ENCODE results near the gene KCNIP1. TPM values are rescaled to one million over a fixed set of nuclear protein-coding genes. Genes with fewer than 3 reads are reported as not detected.
A peak's percentile ranks its signal among the peaks of the same experiment; 100 is the strongest.

Gene KCNIP1
- total and polyA plus RNA-seq, 2 of the 13 experiments (the other 11 are each of a cell fraction or from before 2014, with no cell fraction given), result not detected

DNA sequence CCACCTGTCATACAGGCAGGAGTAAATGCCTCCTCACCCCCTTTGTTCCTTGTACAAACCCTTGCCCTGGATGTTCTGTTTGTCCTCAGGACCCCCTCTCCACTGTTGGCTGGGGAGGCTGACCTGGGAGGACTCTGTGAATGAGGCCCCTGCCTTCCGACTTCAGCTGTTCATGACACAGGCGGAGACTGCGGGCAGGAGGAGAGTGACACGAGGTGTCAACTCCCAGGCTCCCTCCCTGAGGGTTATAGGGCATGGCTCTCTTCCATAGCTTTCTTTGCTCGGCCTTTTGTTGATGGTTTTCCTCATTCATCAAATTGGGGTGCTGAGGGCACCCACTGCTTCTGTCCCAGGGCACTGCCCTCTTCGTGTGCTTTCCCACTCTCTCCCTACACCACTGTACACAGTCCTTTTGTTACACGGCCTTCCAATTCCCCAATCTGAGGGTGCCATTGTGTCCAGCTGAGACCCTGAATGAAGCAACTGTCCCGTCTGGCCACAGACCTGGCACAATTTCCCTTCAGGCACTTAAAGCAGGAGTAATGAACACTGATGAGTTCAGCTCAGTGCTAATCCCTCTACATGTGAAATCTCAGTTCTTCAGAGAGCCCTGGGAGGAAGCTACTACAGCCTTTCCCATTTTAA lies 33.8 kb downstream of the KCNIP1 start (continued):
- no peak for TF ChIP-seq ASH2L (IDR thresholded peaks at IDR 0.05; ENCODE audit: insufficient read length, low read depth, low read length)
- no peak for TF ChIP-seq ZMYM4 (CRISPR knock-in tag; IDR thresholded peaks at IDR 0.05)

DNA sequence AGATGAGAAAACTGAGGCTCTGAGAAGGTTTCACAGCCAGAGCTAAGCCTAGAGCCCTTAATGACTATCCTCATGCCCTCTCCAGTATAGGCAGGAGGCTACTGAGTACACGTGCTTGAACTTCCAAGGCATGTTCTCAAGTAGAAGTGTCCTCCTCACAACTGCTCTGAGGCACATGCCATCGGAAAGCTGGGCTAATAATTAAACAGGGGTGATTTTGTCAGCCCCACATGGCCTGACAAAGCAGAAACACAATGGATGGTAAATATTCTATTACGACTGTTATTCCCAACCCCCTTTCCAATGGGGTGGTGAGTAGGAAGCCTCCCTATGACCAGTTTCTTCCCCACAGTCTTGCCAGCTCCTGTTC lies 34.3 kb downstream of the KCNIP1 start:
- ChIA-PET POLR2A (no interaction called here), CTCF (ENCODE audit: low intra/inter-chr PET ratio, low total read pairs) (no interaction called here)
- Histone ChIP-seq H3K9me3 (ENCODE audit: low read length) (no peaks in the 10 kb centered on the region), H3K36me3 (replicated peaks in 1 of 2; ENCODE audit: control insufficient read depth in 1 of 2, insufficient read depth in 2 of 2, low read length in 2 of 2) (no peaks in the 10 kb centered on the region), H4K20me1 (ENCODE audit: insufficient read depth, low read length) (no peaks in the 10 kb centered on the region), H3K79me2 (ENCODE audit: insufficient read depth, low read length) (no peaks in the 10 kb centered on the region), H3K4me1 (ENCODE audit: insufficient read depth, low read length) (no peaks in the 10 kb centered on the region), H3K4me3 (replicated peaks in 1 of 3; ENCODE audit: insufficient read depth in 1 of 3, low read depth in 2 of 3, low read length in 3 of 3) (no peak overlapping the region), H3K27ac (ENCODE audit: extremely low read length, insufficient read depth, low read length) (no peak overlapping the region), H3K27me3 (ENCODE audit: control insufficient read depth in 1 of 2, insufficient read depth in 2 of 2, low read length in 2 of 2) (peaks cover 0 to 4% of the 10 kb centered on the region in 2 experiments; a peak in 1 of 5 replicates), H3K9ac (ENCODE audit: insufficient read depth, low read depth, low read length) (no peak overlapping the region), H2AFZ (ENCODE audit: low read length) (no peak overlapping the region), H3K4me2 (ENCODE audit: low read depth, low read length) (no peak overlapping the region)
- TF ChIP-seq TERF1 (CRISPR knock-in tag; IDR thresholded peaks at IDR 0.05), result no peak
- TF ChIP-seq, protein P1, sequence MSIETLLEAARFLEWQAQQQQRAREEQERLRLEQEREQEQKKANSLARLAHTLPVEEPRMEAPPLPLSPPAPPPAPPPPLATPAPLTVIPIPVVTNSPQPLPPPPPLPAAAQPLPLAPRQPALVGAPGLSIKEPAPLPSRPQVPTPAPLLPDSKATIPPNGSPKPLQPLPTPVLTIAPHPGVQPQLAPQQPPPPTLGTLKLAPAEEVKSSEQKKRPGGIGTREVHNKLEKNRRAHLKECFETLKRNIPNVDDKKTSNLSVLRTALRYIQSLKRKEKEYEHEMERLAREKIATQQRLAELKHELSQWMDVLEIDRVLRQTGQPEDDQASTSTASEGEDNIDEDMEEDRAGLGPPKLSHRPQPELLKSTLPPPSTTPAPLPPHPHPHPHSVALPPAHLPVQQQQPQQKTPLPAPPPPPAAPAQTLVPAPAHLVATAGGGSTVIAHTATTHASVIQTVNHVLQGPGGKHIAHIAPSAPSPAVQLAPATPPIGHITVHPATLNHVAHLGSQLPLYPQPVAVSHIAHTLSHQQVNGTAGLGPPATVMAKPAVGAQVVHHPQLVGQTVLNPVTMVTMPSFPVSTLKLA (IDR thresholded peaks at IDR 0.05), result peak; percentile 24; the same call in 1 of the 2 replicates
- no TSS peak for BruUV-seq (replicated peaks)
- intact Hi-C loops (cut with micrococcal nuclease; ENCODE audit: unreplicated experiment) (no loop called here), in situ Hi-C loops (cut with HindIII; ENCODE audit: extremely low pct_ligation_motif_present, low pct_unique_long_range_greater_than_20kb) (no loop called here)
- FAIRE-seq (no peak), DNase-seq (ENCODE audit: low spot score) (no peak), ATAC-seq (no peak)
- WGBS (ENCODE audit: low lambda C conversion rate), result 6% methylated on average over 3 of the region's 3 CpGs

All from HepG2 (cell line).